Thoracic aorta (tissue), 2 donors: ENCODE data around the gene DNAJC3. TPM values are rescaled to one million over a fixed set of nuclear protein-coding genes. Genes with fewer than 3 reads are reported as not detected.
"Not testable (repeated sequence)": the region's sequence is repeated elsewhere in the genome, so short reads cannot be mapped to it uniquely, and the experiment has no call there.

Source experiments
- ATAC-seq: fragments of 150-250 bp; one replicate; pipeline ENCODE4 v1.8.0; 2017; ENCODE audit warnings: low read depth; ENCODE audit not compliant: insufficient number of reproducible peaks, low FRiP score
- DNase-seq: peaks from one replicate; pipeline ENCODE4 v3.0.0-alpha.2; 2020; ENCODE audit warnings: low spot score
- H3K27ac ChIP-seq, 2 donors: fragments of 200-600 bp; sonication (generic); 1 replicate in 1 of 2; 2 replicates in 1 of 2; pipeline ENCODE4 v1.5.1; 2016; ENCODE audit warnings: mild to moderate bottlenecking in 2 of 2, moderate library complexity in 2 of 2
- H3K27me3 ChIP-seq: fragments of 200-600 bp; sonication (generic); replicated peaks from 2 replicates; pipeline ENCODE4 v1.6.0; 2016; ENCODE audit warnings: mild to moderate bottlenecking; ENCODE audit not compliant: insufficient read depth
- H3K36me3 ChIP-seq: fragments of 200-600 bp; sonication (generic); one replicate; pipeline ENCODE4 v1.5.1; 2016
- H3K4me1 ChIP-seq, 2 donors: fragments of 200-600 bp; sonication (generic); 1 replicate in 1 of 2; 2 replicates in 1 of 2; pipeline versions ENCODE4 v1.5.1 to v1.6.0; 2016; ENCODE audit warnings: low read depth in 2 of 2, mild to moderate bottlenecking in 1 of 2; ENCODE audit not compliant: control insufficient read depth in 1 of 2
- H3K4me3 ChIP-seq: fragments of 200-600 bp; sonication (generic); 2 replicates; pipeline ENCODE4 v1.5.1; 2016; ENCODE audit warnings: mild to moderate bottlenecking
- H3K9me3 ChIP-seq: fragments of 200-600 bp; sonication (generic); 2 replicates; pipeline ENCODE4 v1.5.1; 2016
- total RNA-seq, 2 donors: library from RNA; depleted of rRNA; stranded (reverse); fragments of >200 nt; gene quantifications; one replicate each; pipeline versions ENCODE4 v1.1.0 to v1.2.3, GENCODE V29; 2016
- TF ChIP-seq, protein P1 (sequence below): fragments of 200-600 bp; sonication (generic); IDR thresholded peaks from one replicate; pipeline ENCODE4 v1.5.1; 2019; ENCODE audit warnings: antibody characterized with exemption

The DNAJC3 gene
- total RNA-seq, 2 donors from 2014 or later = 63.4 to 90.1 TPM

DNA sequence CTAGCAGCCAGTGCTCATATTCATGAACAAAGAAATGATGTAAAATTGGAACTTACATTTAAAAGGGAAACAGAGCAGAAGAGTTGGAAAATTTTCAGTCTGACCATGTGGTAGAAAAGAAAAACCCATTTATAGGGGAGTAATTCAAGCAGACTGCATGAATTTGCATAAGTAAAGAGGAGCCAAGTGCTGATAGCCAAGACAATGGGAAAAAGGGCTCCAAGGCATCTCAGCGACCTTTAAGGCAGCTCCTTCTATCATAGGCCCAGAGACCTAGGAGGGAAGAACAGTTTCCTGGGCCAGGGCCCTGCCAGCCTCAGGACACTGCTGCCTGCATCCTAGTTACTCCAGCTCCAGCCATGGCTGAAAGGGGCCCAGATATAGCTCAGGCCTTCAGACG, 7.5 kb downstream of the DNAJC3 start:
- ATAC-seq = no peak

DNA sequence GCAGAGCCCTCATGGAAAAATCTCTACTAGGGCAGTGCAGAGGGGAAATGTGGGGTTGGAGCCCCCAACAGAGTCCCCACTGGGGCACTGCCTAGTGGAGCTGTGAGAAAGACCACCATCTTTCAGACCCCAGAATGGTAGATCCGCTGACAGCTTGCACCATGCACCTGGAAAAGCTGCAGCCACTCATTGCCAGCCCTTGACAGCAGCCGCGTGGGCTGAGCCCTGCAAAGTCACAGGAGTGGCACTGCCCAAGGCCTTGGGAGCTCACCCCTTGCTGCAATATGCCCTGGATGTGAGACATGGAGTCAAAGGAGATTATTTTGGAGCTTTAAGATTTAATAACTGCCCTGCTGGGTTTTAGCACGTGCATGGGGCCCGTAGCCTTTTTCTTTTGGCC, 8.0 kb downstream of the DNAJC3 start:
- not testable (repeated sequence) for H3K27me3 ChIP-seq, H3K4me3 ChIP-seq, H3K9me3 ChIP-seq, H3K36me3 ChIP-seq, ATAC-seq, H3K27ac ChIP-seq, DNase-seq
- peaks cover 9 to 17% of the 10 kb centered on the region in 2 donors for H3K4me1 ChIP-seq

More for the DNA sequence above, 7.5 kb downstream of the DNAJC3 start:
- Histone ChIP-seq H3K36me3 (no peaks in the 10 kb centered on the region), H3K27me3 (no peaks in the 10 kb centered on the region), H3K9me3 (no peaks in the 10 kb centered on the region), H3K4me3 (no peak overlapping the region), H3K27ac (no peak overlapping the region), H3K4me1 (peaks cover 15 to 21% of the 10 kb centered on the region in 2 donors)
- DNase-seq = no peak
- TF ChIP-seq, protein P1, sequence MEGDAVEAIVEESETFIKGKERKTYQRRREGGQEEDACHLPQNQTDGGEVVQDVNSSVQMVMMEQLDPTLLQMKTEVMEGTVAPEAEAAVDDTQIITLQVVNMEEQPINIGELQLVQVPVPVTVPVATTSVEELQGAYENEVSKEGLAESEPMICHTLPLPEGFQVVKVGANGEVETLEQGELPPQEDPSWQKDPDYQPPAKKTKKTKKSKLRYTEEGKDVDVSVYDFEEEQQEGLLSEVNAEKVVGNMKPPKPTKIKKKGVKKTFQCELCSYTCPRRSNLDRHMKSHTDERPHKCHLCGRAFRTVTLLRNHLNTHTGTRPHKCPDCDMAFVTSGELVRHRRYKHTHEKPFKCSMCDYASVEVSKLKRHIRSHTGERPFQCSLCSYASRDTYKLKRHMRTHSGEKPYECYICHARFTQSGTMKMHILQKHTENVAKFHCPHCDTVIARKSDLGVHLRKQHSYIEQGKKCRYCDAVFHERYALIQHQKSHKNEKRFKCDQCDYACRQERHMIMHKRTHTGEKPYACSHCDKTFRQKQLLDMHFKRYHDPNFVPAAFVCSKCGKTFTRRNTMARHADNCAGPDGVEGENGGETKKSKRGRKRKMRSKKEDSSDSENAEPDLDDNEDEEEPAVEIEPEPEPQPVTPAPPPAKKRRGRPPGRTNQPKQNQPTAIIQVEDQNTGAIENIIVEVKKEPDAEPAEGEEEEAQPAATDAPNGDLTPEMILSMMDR = no peak

DNA sequence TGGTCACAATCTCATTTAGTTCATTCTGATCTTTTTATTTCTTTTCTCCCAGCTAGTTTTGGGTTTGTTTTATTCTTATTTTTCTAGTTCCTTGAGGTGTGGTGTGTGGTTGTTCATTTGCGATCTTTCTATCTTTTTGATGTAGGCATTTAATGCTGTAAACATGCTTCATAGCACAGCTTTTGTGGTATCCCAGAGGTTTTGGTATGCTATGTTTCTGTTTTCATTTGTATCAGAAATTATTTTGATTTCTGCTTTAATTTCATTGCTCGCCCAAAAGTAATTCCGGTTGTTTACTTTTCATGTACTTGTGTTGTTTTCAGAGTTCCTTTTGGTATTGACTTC, 12.6 kb downstream of the DNAJC3 start:
- TF ChIP-seq, protein P1 = no peak
- no peaks in the 10 kb centered on the region for H3K36me3 ChIP-seq
- H3K9me3 ChIP-seq = no peaks in the 10 kb centered on the region
- no peak overlapping the region for H3K4me3 ChIP-seq
- DNase-seq (no peak), ATAC-seq (no peak)
- peaks cover 0 to 3% of the 10 kb centered on the region in 2 donors for H3K4me1 ChIP-seq
- no peaks in the 10 kb centered on the region for H3K27me3 ChIP-seq
- H3K27ac ChIP-seq = no peak overlapping the region

DNA sequence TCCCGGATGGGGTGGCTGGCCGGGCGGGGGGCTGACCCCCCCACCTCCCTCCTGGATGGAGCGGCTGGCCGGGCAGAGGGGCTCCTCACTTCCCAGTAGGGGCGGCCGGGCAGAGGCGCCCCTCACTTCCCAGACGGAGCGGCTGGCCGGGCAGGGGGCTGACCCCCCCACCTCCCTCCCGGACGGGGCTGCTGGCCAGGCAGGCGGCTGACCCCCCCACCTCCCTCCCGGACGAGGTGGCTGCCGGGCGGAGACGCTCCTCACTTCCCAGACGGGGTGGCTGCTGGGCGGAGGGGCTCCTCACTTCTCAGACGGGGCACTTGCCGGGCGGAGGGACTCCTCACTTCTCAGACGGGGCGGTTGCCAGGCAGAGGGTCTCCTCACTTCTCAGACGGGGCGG, 14.0 kb downstream of the DNAJC3 start:
- not testable (repeated sequence) for H3K9me3 ChIP-seq, H3K27ac ChIP-seq, H3K4me3 ChIP-seq, H3K27me3 ChIP-seq, ATAC-seq, DNase-seq, H3K4me1 ChIP-seq, H3K36me3 ChIP-seq

DNA sequence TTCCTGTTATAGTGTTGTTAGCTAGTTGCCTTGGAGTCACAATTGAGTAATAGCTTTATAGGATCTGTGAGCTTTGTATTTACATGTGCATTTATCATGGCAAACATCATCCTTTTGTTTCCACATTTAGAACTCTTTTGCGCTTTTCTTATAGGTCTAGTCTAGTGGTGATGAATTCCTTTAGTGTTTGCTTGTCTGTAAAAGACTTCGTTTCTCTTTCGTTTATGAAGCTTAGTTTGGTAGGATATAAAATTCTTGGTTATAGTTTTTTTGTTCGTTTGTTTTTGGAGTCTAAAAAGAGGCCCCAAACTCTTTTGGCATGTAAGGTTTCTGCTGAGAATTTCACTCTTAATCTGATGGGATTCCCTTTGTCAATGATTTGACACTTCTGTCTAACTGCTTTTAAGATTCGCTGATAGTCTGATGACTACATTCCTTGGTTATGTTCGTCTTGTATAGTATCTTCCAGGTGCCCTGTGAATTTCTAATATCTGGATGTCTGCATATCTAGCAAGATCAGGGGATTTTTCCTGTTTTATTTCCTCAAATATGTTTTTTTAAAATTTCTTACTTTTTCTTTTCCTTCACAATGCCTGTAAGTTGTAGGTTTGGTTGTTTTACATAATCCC, 20.2 kb downstream of the DNAJC3 start:
- Histone ChIP-seq H3K9me3 (peaks cover 4% of the 10 kb centered on the region), H3K36me3 (no peaks in the 10 kb centered on the region), H3K27ac (no peak overlapping the region), H3K27me3 (no peaks in the 10 kb centered on the region), H3K4me1 (peaks cover 0 to 5% of the 10 kb centered on the region in 2 donors), H3K4me3 (no peak overlapping the region)
- DNase-seq (no peak), ATAC-seq (no peak)
- TF ChIP-seq, protein P1 = no peak

DNA sequence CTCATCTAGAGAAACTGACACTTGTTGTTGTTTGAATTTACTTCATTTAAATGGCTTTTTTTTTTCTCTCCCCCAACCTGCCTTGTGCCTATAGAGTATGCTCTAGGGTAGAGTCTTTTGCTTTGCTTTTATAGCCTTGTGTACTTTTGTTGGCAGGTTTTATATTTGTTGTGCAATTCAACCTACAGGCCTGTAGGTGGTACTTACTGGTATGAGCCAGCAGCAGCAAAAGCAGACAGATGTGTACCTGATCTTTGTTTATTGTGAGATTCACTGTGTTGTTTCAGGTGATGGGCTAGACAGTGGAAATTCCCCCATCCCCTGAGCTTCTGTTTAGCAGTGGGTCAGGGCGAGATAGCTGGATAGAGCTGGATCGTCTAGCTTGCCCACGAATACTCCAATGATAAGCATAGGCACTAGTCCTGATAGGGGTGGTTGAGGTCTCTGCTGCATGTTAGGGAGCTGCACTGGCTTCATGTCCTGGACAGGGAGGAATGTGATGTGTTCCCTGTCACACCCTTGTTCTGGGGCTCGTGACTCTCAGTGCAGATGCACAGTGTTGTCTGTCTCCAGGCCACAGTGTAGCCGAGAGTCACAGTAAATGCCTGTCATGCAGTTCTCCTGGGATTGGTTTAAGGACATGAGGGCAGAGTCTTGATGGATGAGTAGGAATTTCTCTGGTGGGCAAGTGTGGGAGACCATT, 21.3 kb downstream of the DNAJC3 start:
- Histone ChIP-seq H3K27ac (no peak overlapping the region), H3K9me3 (peaks cover 4% of the 10 kb centered on the region), H3K4me1 (peaks cover 0 to 5% of the 10 kb centered on the region in 2 donors), H3K4me3 (no peak overlapping the region), H3K36me3 (no peaks in the 10 kb centered on the region), H3K27me3 (no peaks in the 10 kb centered on the region)
- no peak for ATAC-seq
- TF ChIP-seq, protein P1 = no peak
- no peak for DNase-seq
